AG10803 (cell line): Measurements from ENCODE around the gene RBMS1.
A peak's percentile ranks its signal among the peaks of the same experiment; 100 is the strongest.

Source experiments
- DNase-seq: peaks from one replicate; pipeline ENCODE4 v3.0.0; 2010; ENCODE audit warnings: low read depth
- H3K4me3 ChIP-seq: 2 replicates; pipeline ENCODE4 v1.5.1; 2011; ENCODE audit warnings: mild to moderate bottlenecking, low read length, control low read depth
- TF ChIP-seq, protein P1 (sequence below): conservative IDR thresholded peaks from 2 replicates; pipeline ENCODE4 v1.5.1; 2011; ENCODE audit warnings: mild to moderate bottlenecking, low read length, control low read depth, inconsistent platforms

The RBMS1 gene

DNA sequence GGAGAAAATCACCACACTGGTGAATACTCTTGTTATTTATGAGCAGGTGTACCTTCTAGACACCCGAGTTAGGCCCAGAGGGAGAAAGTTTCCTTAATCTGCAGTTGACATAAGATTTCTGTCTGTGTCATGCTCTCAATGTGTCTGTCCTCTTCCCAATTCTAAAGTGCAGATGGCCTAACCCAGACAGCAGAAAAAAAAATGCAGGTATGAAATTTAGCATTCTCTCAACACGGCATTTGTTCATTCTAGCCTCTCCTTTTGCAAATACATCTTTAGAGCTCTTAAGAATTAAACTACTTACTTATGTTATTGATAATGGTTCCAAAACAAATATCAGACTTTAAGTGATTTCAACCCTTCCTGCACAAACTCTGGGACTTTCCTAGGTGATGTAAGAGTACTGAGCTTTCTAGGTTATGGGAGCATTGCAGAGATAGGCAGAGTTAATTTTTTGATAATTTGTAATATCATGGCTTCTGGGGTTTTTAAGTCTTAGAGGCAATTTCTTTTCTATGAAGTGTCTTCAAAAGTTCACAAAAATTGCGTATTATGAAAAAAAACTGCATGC is 260.6 kb downstream of the RBMS1 start:
- TF ChIP-seq, protein P1, sequence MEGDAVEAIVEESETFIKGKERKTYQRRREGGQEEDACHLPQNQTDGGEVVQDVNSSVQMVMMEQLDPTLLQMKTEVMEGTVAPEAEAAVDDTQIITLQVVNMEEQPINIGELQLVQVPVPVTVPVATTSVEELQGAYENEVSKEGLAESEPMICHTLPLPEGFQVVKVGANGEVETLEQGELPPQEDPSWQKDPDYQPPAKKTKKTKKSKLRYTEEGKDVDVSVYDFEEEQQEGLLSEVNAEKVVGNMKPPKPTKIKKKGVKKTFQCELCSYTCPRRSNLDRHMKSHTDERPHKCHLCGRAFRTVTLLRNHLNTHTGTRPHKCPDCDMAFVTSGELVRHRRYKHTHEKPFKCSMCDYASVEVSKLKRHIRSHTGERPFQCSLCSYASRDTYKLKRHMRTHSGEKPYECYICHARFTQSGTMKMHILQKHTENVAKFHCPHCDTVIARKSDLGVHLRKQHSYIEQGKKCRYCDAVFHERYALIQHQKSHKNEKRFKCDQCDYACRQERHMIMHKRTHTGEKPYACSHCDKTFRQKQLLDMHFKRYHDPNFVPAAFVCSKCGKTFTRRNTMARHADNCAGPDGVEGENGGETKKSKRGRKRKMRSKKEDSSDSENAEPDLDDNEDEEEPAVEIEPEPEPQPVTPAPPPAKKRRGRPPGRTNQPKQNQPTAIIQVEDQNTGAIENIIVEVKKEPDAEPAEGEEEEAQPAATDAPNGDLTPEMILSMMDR = no peak
- no peak for DNase-seq
- no peak overlapping the region for H3K4me3 ChIP-seq

DNA sequence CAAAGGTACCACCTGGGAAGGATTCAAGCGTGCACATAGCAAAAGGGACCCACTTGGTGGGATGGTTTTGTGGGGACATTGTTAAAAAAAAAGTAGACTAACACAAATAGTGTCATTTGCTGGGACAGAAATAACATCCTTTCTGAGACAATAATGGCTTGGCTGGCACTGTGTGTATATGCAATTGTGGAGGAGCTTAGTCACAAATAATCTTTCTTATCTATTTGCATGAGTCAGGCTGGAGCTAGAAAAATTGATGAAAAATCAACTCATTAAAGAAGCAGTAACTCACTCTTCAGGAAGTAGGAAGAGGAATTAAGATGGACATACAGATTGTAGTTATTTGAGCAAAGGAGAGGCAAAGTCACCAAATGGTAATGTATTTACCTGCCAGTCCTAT is 264.0 kb downstream of the RBMS1 start:
- TF ChIP-seq, protein P1 = no peak
- H3K4me3 ChIP-seq = no peak overlapping the region
- DNase-seq = no peak

DNA sequence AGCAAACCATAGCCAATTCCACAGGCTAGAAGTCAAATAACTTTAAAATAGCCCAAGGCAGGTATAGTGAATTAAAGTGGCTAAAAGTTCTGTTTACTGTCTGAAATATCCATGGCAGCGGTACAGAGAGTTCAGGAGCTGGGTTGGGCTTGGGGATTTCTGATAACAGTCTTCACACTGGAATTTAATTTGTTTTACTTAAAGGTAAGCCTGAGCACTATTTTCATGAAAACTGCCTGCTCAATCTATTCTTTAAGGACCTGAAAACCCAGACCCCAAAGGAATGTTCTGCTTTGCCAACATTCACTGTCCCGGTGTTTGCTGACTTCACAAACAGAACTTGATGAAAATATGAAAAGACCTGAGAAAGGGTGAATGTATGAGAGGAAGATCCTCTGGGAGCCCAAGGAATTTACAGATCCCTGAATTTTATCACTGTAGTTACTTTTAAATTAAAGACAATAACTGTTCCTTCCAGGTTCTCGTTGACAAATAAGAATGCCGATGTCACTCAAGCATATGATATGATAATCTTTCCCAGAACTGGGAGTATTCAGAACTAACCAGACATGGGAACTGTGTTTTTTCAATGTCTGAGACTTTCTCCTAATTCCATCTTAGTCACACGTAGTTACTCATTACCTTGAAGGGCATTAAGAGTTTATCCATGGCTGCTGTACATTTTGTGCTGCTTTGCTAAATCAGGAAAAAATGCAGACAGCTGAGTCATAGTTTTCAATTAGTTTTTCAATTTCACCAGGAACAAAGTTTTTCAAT is 265.3 kb downstream of the RBMS1 start:
- DNase-seq = peak; percentile 72
- no peak overlapping the region for H3K4me3 ChIP-seq
- TF ChIP-seq, protein P1 = no peak

DNA sequence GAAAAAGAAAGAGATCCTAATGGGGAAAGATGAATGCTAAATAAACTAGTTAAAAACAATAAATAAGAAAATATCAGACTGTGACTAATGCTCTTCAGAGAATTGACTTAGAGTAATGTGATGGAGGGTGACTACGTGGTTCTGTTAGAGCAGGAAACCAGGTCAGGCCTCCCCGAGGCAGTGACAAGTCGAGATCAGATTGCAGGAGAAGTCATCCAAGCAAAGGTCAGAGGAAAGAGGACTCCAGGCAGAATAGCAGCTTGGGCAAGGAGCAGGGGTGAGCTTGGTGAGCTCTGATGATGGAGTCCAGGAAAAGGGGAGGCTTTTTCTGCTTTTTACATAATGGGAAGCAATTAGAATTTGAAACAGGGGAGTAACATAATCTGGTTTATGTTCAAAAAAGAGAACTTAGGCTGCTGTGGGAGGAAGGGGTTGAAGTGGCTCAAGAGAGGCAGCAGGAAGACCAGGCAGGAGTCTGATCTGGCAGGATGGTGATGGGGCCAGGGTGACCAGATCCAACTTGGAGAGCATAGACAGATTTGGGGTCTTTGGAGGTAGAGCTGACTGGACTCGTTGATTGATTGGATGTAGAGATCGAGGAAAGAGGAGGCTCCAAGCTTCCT is 266.2 kb downstream of the RBMS1 start:
- no peak for DNase-seq
- TF ChIP-seq, protein P1 = no peak
- H3K4me3 ChIP-seq = no peak overlapping the region

DNA sequence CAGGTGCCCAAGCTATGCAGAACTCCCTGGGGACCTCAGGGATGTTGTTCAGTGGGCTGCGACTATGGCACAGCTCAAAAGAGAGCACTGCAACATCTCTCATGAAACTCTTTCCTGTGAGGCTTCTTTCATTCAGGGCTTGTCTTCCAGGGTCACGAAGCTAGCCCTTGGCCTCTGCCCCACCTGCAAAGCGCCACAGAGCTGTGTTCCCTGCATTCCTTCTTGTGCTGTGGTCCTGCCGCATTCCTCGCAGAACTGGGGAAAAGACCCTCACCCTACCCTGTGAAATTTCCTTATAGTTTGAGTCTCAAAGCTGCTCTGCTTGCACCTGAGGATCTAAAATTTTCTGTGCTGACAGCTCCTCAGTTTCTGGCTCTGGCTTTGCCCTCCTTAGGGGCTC is 267.2 kb downstream of the RBMS1 start:
- no peak overlapping the region for H3K4me3 ChIP-seq
- no peak for DNase-seq
- TF ChIP-seq, protein P1 = no peak

DNA sequence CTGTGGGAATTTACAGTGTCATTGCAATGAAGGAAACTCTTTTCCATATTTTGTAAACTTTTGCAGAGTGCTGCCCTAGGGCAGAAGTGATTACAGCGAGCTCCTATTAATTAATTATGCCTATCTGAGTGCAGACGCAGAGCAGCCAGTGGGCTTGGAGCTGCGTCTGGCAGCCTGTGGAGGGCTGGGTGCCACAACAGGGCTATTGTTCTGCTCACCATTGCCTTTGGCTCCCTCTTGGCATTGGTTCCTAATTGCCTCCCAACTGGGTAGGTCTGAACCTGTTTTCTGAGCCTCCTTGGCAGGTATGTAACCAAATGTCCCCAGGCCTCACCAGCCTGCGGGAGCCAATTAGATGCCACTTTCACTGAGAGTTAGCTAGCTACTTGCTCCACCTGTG is 267.9 kb downstream of the RBMS1 start:
- TF ChIP-seq, protein P1 = no peak
- H3K4me3 ChIP-seq = no peak overlapping the region
- DNase-seq = no peak

DNA sequence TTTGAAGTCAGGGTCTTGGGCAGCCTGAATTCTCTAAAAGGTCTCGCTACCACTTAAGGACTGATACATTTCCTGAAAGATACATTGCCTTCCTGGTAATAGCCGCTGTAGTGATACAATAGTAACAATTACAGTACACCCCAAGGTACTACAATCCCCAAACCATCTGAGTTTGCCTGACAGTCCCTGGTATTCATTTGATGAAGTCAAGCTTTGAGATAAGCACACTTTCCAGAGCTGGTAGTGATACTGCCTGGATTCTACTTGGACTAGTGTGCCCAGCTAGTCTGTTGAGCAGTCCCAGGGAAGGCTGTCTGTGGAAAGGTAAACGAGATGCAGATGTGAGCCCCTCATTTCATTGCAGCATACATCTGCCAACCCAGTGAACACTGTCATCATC is 269.1 kb downstream of the RBMS1 start:
- no peak overlapping the region for H3K4me3 ChIP-seq
- TF ChIP-seq, protein P1 = no peak
- DNase-seq = no peak
